Ishikawa (cell line): Measurements from ENCODE around the gene ASXL3.

Experiments
- CEBPB ChIP-seq: IDR thresholded peaks from 2 replicates; pipeline ENCODE4 v1.6.1; 2012
- CREB1 ChIP-seq: IDR thresholded peaks from 2 replicates; pipeline ENCODE4 v1.6.1; 2012; ENCODE audit warnings: low read depth
- EGR1 ChIP-seq: IDR thresholded peaks from 2 replicates; pipeline ENCODE4 v1.6.1; 2012
- EP300 ChIP-seq: IDR thresholded peaks from 2 replicates; pipeline ENCODE4 v1.6.1; 2012; ENCODE audit warnings: borderline replicate concordance
- FOXM1 ChIP-seq: IDR thresholded peaks from 2 replicates; pipeline ENCODE4 v1.6.1; 2012; ENCODE audit warnings: low read depth, borderline replicate concordance
- NFIC ChIP-seq: IDR thresholded peaks from 2 replicates; pipeline ENCODE4 v1.6.1; 2012
- RAD21 ChIP-seq: IDR thresholded peaks from 2 replicates; pipeline ENCODE4 v1.6.1; 2012; ENCODE audit warnings: low read depth
- REST ChIP-seq: IDR thresholded peaks from 2 replicates; pipeline ENCODE4 v1.6.1; 2012; ENCODE audit warnings: low read depth, mild to moderate bottlenecking
- TAF1 ChIP-seq: IDR thresholded peaks from 2 replicates; pipeline ENCODE4 v1.6.1; 2012; ENCODE audit warnings: low read depth, mild to moderate bottlenecking
- TCF12 ChIP-seq: IDR thresholded peaks from 2 replicates; pipeline ENCODE4 v1.6.1; 2012; ENCODE audit warnings: low read depth
- TEAD4 ChIP-seq: IDR thresholded peaks from 2 replicates; pipeline ENCODE4 v1.6.1; 2012
- YY1 ChIP-seq: IDR thresholded peaks from 2 replicates; pipeline ENCODE4 v1.6.1; 2012; ENCODE audit warnings: low read depth
- ZBTB7A ChIP-seq: IDR thresholded peaks from 2 replicates; pipeline ENCODE4 v1.6.1; 2012; ENCODE audit warnings: low read depth
- TF ChIP-seq, protein P1 (sequence below): IDR thresholded peaks from 2 replicates; pipeline ENCODE4 v1.6.1; 2012
- TF ChIP-seq, protein P2 (sequence below): IDR thresholded peaks from 2 replicates; pipeline ENCODE4 v1.6.1; 2012

Gene ASXL3

DNA sequence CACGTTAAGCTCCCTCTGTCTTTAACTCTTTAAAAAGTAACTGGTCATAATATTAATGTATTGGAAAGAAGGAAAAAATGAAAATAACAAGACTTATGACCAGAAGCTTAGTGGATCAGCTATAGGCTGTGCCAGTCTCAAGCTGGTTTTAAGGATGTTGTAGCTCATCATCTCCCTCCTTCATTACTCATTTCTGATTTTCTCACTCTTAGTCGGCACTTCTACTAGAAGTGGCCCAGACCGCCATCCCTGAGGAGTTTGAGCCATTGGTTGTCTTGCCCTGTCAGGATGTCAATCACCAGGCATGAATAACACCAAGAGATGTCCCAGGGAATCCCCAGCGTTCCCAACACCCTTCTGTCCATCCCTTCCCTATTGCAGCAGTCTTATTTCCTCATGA is 151.5 kb downstream of the ASXL3 start:
- TF ChIP-seq RAD21 = no peak
- no peak for TF ChIP-seq YY1
- TF ChIP-seq TAF1 = no peak
- TF ChIP-seq CREB1 = no peak
- TF ChIP-seq NFIC = no peak
- TF ChIP-seq ZBTB7A = no peak
- no peak for TF ChIP-seq REST
- no peak for TF ChIP-seq CEBPB
- no peak for TF ChIP-seq TCF12
- no peak for TF ChIP-seq EGR1
- no peak for TF ChIP-seq TEAD4

DNA sequence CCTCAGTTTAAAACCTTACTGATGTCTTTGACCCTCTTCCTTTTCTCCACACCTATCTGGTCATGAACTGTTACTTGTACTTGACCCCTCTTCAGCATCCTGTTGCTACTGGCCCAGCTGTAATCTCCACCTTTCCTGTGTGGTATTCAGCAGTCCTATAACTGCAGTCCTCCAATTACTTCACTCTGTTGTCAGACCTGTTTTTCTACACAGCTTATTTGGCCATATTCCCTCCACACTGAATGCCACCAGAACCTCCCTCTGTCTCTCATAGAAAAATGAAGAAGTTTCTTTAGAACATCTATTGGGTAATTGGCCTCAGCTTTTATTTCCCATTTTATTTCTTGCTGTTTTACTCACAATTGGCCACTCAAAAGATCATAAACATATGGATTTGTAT is 155.4 kb downstream of the ASXL3 start:
- no peak for TF ChIP-seq EGR1
- TF ChIP-seq, protein P1, sequence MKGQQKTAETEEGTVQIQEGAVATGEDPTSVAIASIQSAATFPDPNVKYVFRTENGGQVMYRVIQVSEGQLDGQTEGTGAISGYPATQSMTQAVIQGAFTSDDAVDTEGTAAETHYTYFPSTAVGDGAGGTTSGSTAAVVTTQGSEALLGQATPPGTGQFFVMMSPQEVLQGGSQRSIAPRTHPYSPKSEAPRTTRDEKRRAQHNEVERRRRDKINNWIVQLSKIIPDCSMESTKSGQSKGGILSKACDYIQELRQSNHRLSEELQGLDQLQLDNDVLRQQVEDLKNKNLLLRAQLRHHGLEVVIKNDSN = no peak
- TF ChIP-seq NFIC = no peak
- no peak for TF ChIP-seq TEAD4
- TF ChIP-seq RAD21 = no peak
- TF ChIP-seq YY1 = no peak
- TF ChIP-seq, protein P2, sequence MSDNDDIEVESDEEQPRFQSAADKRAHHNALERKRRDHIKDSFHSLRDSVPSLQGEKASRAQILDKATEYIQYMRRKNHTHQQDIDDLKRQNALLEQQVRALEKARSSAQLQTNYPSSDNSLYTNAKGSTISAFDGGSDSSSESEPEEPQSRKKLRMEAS = no peak
- TF ChIP-seq TAF1 = no peak
- no peak for TF ChIP-seq REST
- TF ChIP-seq ZBTB7A = no peak
- TF ChIP-seq CEBPB = no peak

DNA sequence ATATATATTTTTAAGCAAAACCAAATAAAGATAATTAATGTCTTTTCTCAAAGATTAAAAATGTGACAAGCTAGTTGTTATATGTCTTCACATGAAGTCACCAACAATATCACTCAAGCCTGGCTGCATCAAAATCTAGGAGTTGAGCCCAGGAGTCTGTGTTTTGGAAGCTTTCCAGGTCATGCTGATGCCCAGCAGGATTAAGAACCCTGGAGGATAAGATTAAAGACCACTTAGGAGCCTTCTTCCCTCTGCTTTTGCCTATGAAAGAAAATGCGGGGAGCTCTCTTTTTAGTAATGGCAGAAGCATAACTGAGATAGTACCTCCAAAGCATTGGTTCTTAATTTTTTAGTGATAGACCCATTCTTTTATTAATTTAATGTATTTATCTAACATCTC is 157.4 kb downstream of the ASXL3 start:
- TF ChIP-seq RAD21 = no peak
- TF ChIP-seq, protein P1 = no peak
- no peak for TF ChIP-seq CEBPB
- TF ChIP-seq, protein P2 = no peak
- no peak for TF ChIP-seq ZBTB7A
- no peak for TF ChIP-seq EGR1
- TF ChIP-seq REST = no peak
- TF ChIP-seq FOXM1 = no peak
- TF ChIP-seq EP300 = no peak
- TF ChIP-seq NFIC = no peak
- TF ChIP-seq YY1 = no peak
- no peak for TF ChIP-seq TEAD4
- TF ChIP-seq TCF12 = no peak
- no peak for TF ChIP-seq TAF1
- no peak for TF ChIP-seq CREB1

GRCh38 chr18:33741760-33742159 is 163.7 kb downstream of the ASXL3 start:
- TF ChIP-seq TCF12 (no peak), TAF1 (no peak), CEBPB (no peak), EGR1 (no peak), REST (no peak), RAD21 (no peak), EP300 (no peak)
- TF ChIP-seq, protein P1 = no peak
